Measurements from ENCODE around the gene ADORA3.

Gene ADORA3

GRCh38 chr1:111480674-111481073 lies 22.8 kb downstream of the ADORA3 start:
- in situ Hi-C loops (cut with MboI; ENCODE audit: low sequenced_read_pairs): loop anchor here (10.0 to 25.0 kb wide), 2 partner anchors 182 to 274 kb away; partner anchors contain the start of gene DDX20

- in situ Hi-C loops (cut with MboI; ENCODE audit: low sequenced_read_pairs): loop anchor here (25.0 kb wide), 1 partner anchor 185 kb away; no protein-coding TSS in a partner anchor
Measured at GRCh38 chr1:111476761-111477309, 26.6 kb downstream of the ADORA3 start.

- in situ Hi-C loops (cut with MboI; ENCODE audit: low sequenced_read_pairs): loop anchor here (25.0 kb wide), 1 partner anchor 186 kb away; no protein-coding TSS in a partner anchor
Measured at GRCh38 chr1:111476214-111476613, 27.2 kb downstream of the ADORA3 start.

GRCh38 chr1:111475701-111476100 lies 27.7 kb downstream of the ADORA3 start:
- in situ Hi-C loops (cut with MboI; ENCODE audit: low sequenced_read_pairs): loop anchor here (25.0 kb wide), 1 partner anchor 187 kb away; no protein-coding TSS in a partner anchor

- in situ Hi-C loops (cut with MboI; ENCODE audit: low sequenced_read_pairs): no loop called here
Measured at GRCh38 chr1:111474521-111474920, 28.9 kb downstream of the ADORA3 start.

GRCh38 chr1:111474106-111474505 lies 29.3 kb downstream of the ADORA3 start:
- in situ Hi-C loops (cut with MboI; ENCODE audit: low sequenced_read_pairs): no loop called here

GRCh38 chr1:111471538-111471937 lies 31.9 kb downstream of the ADORA3 start:
- in situ Hi-C loops (cut with MboI; ENCODE audit: low sequenced_read_pairs): no loop called here

- in situ Hi-C loops (cut with MboI; ENCODE audit: low sequenced_read_pairs): no loop called here
Measured at GRCh38 chr1:111471012-111471411, 32.4 kb downstream of the ADORA3 start.

GRCh38 chr1:111470596-111470995 lies 32.8 kb downstream of the ADORA3 start:
- in situ Hi-C loops (cut with MboI; ENCODE audit: low sequenced_read_pairs): no loop called here

- in situ Hi-C loops (cut with MboI; ENCODE audit: low sequenced_read_pairs): no loop called here
Measured at GRCh38 chr1:111469539-111469938, 33.9 kb downstream of the ADORA3 start.

- in situ Hi-C loops (cut with MboI; ENCODE audit: low sequenced_read_pairs): no loop called here
Measured at GRCh38 chr1:111468717-111469100, 34.7 kb downstream of the ADORA3 start.

- in situ Hi-C loops (cut with MboI; ENCODE audit: low sequenced_read_pairs): no loop called here
Measured at GRCh38 chr1:111467865-111468716, 35.3 kb downstream of the ADORA3 start.

- in situ Hi-C loops (cut with MboI; ENCODE audit: low sequenced_read_pairs): no loop called here
Measured at GRCh38 chr1:111466480-111466879, 37.0 kb downstream of the ADORA3 start.

GRCh38 chr1:111465754-111466153 lies 37.7 kb downstream of the ADORA3 start:
- in situ Hi-C loops (cut with MboI; ENCODE audit: low sequenced_read_pairs): no loop called here

GRCh38 chr1:111463029-111463683 lies 40.3 kb downstream of the ADORA3 start:
- in situ Hi-C loops (cut with MboI; ENCODE audit: low sequenced_read_pairs): no loop called here

- in situ Hi-C loops (cut with MboI; ENCODE audit: low sequenced_read_pairs): no loop called here
Measured at GRCh38 chr1:111462370-111463028, 40.9 kb downstream of the ADORA3 start.

- in situ Hi-C loops (cut with MboI; ENCODE audit: low sequenced_read_pairs): no loop called here
Measured at GRCh38 chr1:111461765-111462164, 41.7 kb downstream of the ADORA3 start.

GRCh38 chr1:111455642-111456031 lies 47.8 kb downstream of the ADORA3 start:
- in situ Hi-C loops (cut with MboI; ENCODE audit: low sequenced_read_pairs): no loop called here

GRCh38 chr1:111454859-111455641 lies 48.4 kb downstream of the ADORA3 start:
- in situ Hi-C loops (cut with MboI; ENCODE audit: low sequenced_read_pairs): no loop called here

- in situ Hi-C loops (cut with MboI; ENCODE audit: low sequenced_read_pairs): no loop called here
Measured at GRCh38 chr1:111453706-111454105, 49.7 kb downstream of the ADORA3 start.

Measured in HL-60/S4 treated with retinoic acid at 250 ng/mL for 4 days and 3 days (cell line).